NB4 (cell line): Measurements from ENCODE around the gene OR51E2.

Experiments used
- MYC ChIP-seq: IDR thresholded peaks from 2 replicates; pipeline ENCODE4 v1.6.1; 2011; ENCODE audit warnings: low read depth, low read length
- POLR2A ChIP-seq: IDR thresholded peaks from 2 replicates; pipeline ENCODE4 v1.6.1; 2011; ENCODE audit warnings: mild to moderate bottlenecking; ENCODE audit not compliant: insufficient read length; ENCODE audit errors: extremely low read depth
- TF ChIP-seq, protein P1 (sequence below): IDR thresholded peaks from one replicate; pipeline ENCODE4 v1.5.1; 2012; ENCODE audit warnings: low read depth, low read length

DNA sequence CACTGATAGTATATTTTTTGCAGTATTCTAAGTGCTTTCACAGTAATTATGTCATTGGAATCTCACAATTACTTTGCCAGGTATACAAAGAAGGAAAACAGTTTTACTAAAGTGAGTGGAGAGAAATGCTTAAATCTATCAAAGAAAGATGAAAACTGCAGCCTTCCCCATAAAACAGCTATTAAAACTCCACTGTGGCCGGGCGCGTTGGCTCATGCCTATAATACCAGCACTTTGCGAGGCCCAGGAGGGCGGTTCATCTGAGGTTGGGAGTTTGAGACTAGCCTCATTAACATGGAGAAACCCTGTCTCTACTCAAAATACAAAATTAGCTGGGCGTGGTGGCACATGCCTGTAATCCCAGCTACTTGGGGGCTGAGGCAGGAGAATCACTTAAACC, 34.8 kb downstream of the OR51E2 start:
- TF ChIP-seq, protein P1, sequence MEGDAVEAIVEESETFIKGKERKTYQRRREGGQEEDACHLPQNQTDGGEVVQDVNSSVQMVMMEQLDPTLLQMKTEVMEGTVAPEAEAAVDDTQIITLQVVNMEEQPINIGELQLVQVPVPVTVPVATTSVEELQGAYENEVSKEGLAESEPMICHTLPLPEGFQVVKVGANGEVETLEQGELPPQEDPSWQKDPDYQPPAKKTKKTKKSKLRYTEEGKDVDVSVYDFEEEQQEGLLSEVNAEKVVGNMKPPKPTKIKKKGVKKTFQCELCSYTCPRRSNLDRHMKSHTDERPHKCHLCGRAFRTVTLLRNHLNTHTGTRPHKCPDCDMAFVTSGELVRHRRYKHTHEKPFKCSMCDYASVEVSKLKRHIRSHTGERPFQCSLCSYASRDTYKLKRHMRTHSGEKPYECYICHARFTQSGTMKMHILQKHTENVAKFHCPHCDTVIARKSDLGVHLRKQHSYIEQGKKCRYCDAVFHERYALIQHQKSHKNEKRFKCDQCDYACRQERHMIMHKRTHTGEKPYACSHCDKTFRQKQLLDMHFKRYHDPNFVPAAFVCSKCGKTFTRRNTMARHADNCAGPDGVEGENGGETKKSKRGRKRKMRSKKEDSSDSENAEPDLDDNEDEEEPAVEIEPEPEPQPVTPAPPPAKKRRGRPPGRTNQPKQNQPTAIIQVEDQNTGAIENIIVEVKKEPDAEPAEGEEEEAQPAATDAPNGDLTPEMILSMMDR = no peak
- no peak for TF ChIP-seq POLR2A
- TF ChIP-seq MYC = no peak
